Esophagus (tissue), 2 donors: ENCODE data around the gene ZNF609. TPM values are rescaled to one million over a fixed set of nuclear protein-coding genes. Genes with fewer than 3 reads are reported as not detected.

Experiments used
- H3K27ac ChIP-seq, 2 donors: one replicate each; pipeline ENCODE4 v1.5.1; 2013; ENCODE audit warnings: low read depth in 2 of 2, mild to moderate bottlenecking in 2 of 2, inconsistent platforms in 1 of 2, low read length in 1 of 2, moderate library complexity in 1 of 2
- H3K27me3 ChIP-seq, 2 donors: one replicate each; pipeline ENCODE4 v1.6.1; 2013; ENCODE audit warnings: low read length in 2 of 2, control low read depth in 1 of 2, mild to moderate bottlenecking in 1 of 2; ENCODE audit not compliant: insufficient read depth in 2 of 2, control insufficient read depth in 1 of 2
- H3K36me3 ChIP-seq, 2 donors: one replicate each; pipeline ENCODE4 v1.6.1; 2013; ENCODE audit warnings: low read length in 1 of 2; ENCODE audit not compliant: control insufficient read depth in 2 of 2, insufficient read depth in 2 of 2
- H3K4me1 ChIP-seq, 2 donors: one replicate each; pipeline ENCODE4 v1.6.1; 2013; ENCODE audit warnings: low read length in 1 of 2; ENCODE audit not compliant: control insufficient read depth in 2 of 2, insufficient read depth in 2 of 2
- H3K4me3 ChIP-seq, 2 donors: one replicate each; pipeline ENCODE4 v1.5.1; 2013; ENCODE audit warnings: low read length in 2 of 2, mild to moderate bottlenecking in 2 of 2, low read depth in 1 of 2, moderate library complexity in 1 of 2
- H3K9me3 ChIP-seq, 2 donors: one replicate each; pipeline ENCODE4 v1.6.1; 2013; ENCODE audit warnings: mild to moderate bottlenecking in 2 of 2, low read depth in 1 of 2, low read length in 1 of 2, moderate library complexity in 1 of 2; ENCODE audit not compliant: control insufficient read depth in 2 of 2, insufficient read depth in 1 of 2
- WGBS, 2 donors: extraction: QIAGEN DNeasy Blood & Tissue Kit; methylation state at CpG; one replicate each; pipeline ENCODE4 v1.1.7; 2013; 5-methylcytosine and 5-hydroxymethylcytosine counted together
- polyA plus RNA-seq, 2 donors: library from polyadenylated mRNA; stranded (reverse); fragments of 200-250 nt; gene quantifications; one replicate each; pipeline ENCODE4 v1.2.3, GENCODE V29; 2013
- donor health status: healthy with polysubstance abuse.
- donor health status: Bipolar disorder and iron deficiency.

ZNF609 gene
- polyA plus RNA-seq, 2 donors: 3.5 to 4.1 TPM

DNA sequence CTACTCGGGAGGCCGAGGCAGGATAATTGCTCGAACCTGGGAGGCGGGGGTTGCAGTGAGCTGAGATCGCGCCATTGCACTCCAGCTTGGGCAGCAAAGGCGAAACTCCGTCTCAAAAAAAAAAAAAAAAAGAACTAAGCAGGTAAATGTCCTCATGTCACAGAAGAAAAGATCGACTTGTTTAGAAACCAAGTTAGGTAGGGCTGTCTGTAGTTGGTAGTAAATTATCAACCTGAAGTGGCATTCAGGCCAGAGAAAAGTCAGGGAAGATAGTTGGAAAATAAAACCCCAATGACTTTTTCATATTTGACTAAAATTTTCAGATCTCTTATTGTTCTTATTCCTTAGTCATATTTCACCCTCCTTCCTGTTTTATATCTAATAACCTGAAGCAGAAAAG is 55.4 kb downstream of the ZNF609 start:
- Histone ChIP-seq H3K4me1 (peaks cover 0 to 2% of the 10 kb centered on the region in 2 donors), H3K4me3 (no peak overlapping the region), H3K27me3 (no peaks in the 10 kb centered on the region), H3K27ac (no peak overlapping the region), H3K36me3 (no peaks in the 10 kb centered on the region), H3K9me3 (no peaks in the 10 kb centered on the region)
- WGBS, 2 donors: 90 to 94% methylated on average over 9 of the region's 9 CpGs

DNA sequence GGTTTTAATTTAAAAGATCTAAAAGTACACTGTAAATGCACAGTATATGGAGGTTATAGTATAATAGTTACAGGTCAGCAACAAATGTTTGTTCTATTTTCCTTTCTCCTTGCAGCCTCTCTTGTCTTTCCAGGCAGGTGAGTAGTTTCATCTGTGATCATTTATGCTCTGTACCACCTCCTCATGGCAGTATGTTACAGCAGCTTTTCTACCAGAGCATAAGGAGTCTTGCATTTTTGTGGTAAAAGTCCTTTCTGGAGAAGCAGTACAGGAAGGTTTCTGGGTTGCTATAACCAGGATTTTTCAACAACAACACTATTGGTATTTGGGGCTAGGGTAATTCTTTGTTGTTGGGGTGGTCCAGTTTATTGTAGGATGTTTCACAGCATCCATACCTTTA is 59.5 kb downstream of the ZNF609 start:
- H3K9me3 ChIP-seq: no peaks in the 10 kb centered on the region

DNA sequence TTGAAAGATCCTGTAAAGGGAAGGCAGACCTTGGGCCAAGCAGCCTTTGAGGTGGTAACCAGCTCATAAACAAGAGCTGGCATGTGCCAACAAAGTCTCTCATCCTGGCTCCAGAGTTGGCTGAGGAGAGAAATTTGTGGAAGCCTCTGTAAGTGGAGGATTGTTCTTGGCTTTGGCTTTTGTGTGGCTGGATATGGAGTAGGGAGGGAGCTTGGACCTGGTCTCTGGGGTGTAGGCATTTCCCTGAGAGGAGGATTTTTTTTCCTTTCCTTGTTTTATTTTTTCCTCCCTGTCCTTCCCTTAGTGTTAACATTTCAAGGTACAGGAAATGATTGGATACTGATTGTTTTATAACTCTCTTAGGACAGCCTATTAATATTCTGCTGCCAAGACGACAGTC is 60.8 kb downstream of the ZNF609 start:
- WGBS, 2 donors: 23 to 28% methylated on average over 1 of the region's 1 CpG

More for the DNA sequence above, 59.5 kb downstream of the ZNF609 start:
- Histone ChIP-seq H3K27ac (no peak overlapping the region), H3K4me1 (peaks cover 2 to 5% of the 10 kb centered on the region in 2 donors), H3K4me3 (no peak overlapping the region), H3K36me3 (no peaks in the 10 kb centered on the region), H3K27me3 (no peaks in the 10 kb centered on the region)

DNA sequence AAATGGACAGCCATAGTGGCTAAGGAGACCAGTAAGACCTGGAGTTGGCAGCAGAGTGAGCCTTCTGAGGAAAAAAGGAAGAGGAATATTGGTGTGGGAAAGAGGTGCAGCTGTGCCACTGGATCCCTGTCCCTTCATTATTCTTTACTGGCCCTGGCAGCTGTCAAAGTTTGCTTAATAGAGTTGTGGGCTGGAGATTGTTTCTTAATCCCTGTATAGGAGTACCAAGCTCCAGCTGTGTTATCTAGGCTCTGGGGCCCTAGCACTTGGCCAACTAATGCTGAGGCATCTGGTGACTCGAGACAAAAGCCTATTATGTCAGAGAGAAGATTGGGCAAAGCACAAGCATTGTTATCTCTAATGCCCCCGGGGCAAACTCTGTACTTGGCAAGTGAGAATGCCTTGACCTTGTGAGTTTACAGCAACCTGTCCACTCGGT is 61.4 kb downstream of the ZNF609 start:
- peaks cover 0 to 5% of the 10 kb centered on the region in 2 donors for H3K4me1 ChIP-seq
- 16% methylated on average over 3 of the region's 3 CpGs for WGBS, 2 donors

More for the DNA sequence above, 60.8 kb downstream of the ZNF609 start:
- peak overlapping the region in 1 of 2 donors; percentile 55 for H3K27ac ChIP-seq
- peaks cover 0 to 5% of the 10 kb centered on the region in 2 donors for H3K4me1 ChIP-seq
- H3K4me3 ChIP-seq: no peak overlapping the region
- H3K27me3 ChIP-seq: no peaks in the 10 kb centered on the region
- no peaks in the 10 kb centered on the region for H3K9me3 ChIP-seq
- H3K36me3 ChIP-seq: no peaks in the 10 kb centered on the region

DNA sequence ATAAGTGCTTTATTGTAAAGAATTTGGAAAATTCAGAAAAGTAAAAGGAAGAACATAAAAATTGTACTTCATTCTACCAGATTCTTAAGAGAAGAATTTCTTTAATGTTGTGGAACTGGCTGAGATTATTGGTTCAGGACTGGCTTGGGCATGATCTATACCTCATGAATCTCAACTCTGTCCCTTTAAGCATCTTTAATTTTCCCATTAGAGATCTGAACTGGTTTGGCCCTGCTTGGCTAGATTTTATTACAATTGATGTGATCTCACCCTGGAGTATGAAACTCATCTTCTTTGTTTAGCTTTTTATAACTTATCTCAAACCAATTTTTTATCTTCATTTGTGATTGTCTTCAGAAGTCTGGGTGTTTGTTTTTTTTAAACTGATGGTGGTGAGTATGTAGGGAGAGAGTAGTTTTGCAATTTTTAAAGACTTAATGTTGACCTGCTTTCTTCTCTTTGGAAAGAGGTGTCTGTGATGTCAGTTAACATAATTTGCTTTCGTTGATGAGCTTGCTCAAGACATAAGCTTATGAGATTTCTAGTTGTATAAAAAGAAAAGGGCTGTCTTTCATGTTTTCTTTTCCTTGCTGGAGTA is 61.9 kb downstream of the ZNF609 start:
- no peak overlapping the region for H3K27ac ChIP-seq
- WGBS, 2 donors: 36 to 43% methylated on average over 1 of the region's 1 CpG

More for the DNA sequence above, 61.4 kb downstream of the ZNF609 start:
- Histone ChIP-seq H3K27ac (peak overlapping the region; percentile 22 to 60), H3K27me3 (no peaks in the 10 kb centered on the region), H3K36me3 (no peaks in the 10 kb centered on the region), H3K9me3 (no peaks in the 10 kb centered on the region), H3K4me3 (no peak overlapping the region)

DNA sequence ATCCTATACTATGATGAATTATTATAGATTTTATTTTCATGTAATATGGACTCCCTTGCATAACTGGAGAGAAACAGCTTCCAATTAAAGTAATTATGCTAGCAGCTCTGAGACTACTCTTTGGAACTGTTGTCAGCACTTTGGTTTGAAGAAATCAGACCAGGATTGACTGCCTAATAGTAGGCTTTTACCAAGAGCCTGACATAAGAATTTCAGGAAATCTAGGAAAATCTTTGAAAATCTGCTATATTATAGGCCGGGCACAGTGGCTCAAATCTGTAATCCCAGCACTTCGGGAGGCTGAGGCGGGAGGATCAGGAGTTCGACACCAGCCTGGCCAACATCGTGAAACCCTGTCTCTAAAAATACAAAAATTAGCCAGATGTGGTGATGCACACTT is 62.9 kb downstream of the ZNF609 start:
- H3K9me3 ChIP-seq: no peaks in the 10 kb centered on the region
- no peaks in the 10 kb centered on the region for H3K36me3 ChIP-seq
- H3K27ac ChIP-seq: no peak overlapping the region
- peaks cover 0 to 5% of the 10 kb centered on the region in 2 donors for H3K4me1 ChIP-seq
- WGBS, 2 donors: 97 to 99% methylated on average over 5 of the region's 5 CpGs
- H3K27me3 ChIP-seq: no peaks in the 10 kb centered on the region
- H3K4me3 ChIP-seq: no peak overlapping the region

More for the DNA sequence above, 61.9 kb downstream of the ZNF609 start:
- H3K27me3 ChIP-seq: no peaks in the 10 kb centered on the region
- no peaks in the 10 kb centered on the region for H3K36me3 ChIP-seq
- H3K9me3 ChIP-seq: no peaks in the 10 kb centered on the region
- no peak overlapping the region for H3K4me3 ChIP-seq
- H3K4me1 ChIP-seq: peaks cover 0 to 5% of the 10 kb centered on the region in 2 donors

DNA sequence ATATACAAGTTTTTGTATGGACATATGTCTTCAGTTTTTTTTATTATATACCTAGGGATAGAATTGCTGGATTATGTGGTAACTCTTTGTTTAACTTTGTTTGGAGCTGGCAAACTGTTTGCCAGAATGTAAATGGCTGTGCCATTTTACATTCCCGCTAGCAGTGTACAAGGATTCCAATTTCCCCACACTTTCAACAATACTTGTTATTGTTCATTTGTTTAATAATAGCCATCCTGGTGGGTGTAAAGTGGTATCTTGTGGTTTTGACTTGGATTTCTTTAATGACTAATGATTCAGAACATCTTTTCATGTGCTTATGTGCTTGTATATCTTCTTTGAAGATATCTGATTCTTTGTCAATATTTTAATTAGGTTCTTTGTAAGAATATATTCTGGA is 64.4 kb downstream of the ZNF609 start:
- Histone ChIP-seq H3K9me3 (no peaks in the 10 kb centered on the region), H3K27ac (no peak overlapping the region), H3K4me1 (peaks cover 0 to 5% of the 10 kb centered on the region in 2 donors), H3K36me3 (peaks cover 3 to 7% of the 10 kb centered on the region in 2 donors), H3K27me3 (no peaks in the 10 kb centered on the region), H3K4me3 (no peak overlapping the region)
- WGBS, 2 donors: 80 to 89% methylated on average over 1 of the region's 1 CpG

DNA sequence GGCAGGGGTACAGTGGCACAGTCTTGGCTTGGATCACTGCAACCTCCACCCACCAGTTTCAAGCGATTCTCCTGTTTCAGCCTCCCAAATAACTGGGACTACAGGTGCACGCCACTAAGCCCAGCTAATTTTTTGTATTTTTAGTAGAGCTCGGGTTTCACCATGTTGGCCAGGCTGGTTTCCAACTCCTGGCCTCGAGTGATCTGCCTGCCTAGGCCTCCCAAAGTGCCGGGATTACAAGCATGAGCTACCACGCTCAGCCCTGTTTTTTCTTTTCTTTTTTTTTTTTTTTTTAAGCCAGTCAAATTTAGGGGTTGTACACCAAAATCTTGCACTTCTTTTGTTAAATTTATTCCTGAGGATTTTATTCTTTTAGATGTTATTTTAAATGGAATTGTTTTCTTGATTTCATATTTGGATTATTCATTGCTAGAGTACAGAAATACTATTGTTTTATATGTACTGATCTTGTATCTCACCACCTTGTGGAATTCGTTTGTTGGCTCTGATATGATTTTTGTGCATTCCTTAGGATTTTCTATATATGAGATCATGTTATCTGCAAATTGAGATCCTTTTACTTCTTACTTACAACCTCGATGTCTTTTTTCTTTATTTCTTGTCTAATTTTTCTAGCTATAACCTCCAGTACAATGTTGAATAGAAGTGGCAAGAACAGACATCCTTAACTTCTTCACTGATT is 65.6 kb downstream of the ZNF609 start:
- 76 to 78% methylated on average over 8 of the region's 8 CpGs for WGBS, 2 donors
- no peak overlapping the region for H3K27ac ChIP-seq

DNA sequence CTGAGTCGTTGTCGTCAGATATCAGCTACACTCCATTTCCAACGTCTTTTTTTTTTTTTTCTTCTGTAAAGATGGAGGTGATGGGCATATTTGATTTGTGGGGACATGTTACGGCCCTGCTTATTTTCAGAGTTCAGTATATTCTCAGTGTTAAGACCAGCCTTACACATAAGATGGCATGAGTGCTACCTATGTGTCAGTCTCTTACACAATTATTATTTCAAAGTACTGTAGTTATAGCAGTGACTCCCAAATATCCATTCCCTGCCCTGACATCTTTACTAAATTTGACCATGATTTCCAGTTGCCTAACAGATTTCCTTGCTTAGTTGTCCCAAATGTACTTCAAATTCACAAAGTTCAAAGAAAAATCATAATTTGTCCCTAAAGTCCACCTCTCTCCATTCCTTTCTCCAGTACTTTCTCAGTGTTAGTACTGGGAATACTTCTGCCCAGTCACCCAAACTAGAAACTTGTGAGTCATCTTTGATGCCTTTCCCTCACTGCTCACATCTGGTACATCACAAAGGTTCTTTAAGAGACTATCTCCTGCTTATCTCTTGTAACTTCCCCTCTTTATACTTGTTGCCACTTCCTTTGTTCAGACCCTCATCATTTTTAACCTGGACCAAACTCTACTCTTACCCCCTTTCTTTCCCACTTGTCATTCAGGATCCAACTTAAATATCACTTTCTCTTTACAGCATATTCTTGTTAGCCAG is 67.0 kb downstream of the ZNF609 start:
- Histone ChIP-seq H3K4me3 (no peak overlapping the region), H3K4me1 (no peaks in the 10 kb centered on the region), H3K27ac (no peak overlapping the region), H3K36me3 (peaks cover 3 to 7% of the 10 kb centered on the region in 2 donors), H3K9me3 (no peaks in the 10 kb centered on the region), H3K27me3 (no peaks in the 10 kb centered on the region)
- 79 to 90% methylated on average over 4 of the region's 4 CpGs for WGBS, 2 donors

More for the DNA sequence above, 65.6 kb downstream of the ZNF609 start:
- Histone ChIP-seq H3K9me3 (no peaks in the 10 kb centered on the region), H3K36me3 (peaks cover 3 to 7% of the 10 kb centered on the region in 2 donors), H3K4me1 (peaks cover 0 to 5% of the 10 kb centered on the region in 2 donors), H3K27me3 (no peaks in the 10 kb centered on the region), H3K4me3 (no peak overlapping the region)
